Mucosa of rectum (tissue), 2 donors: ENCODE measurements around the gene PPP3CA.
A peak's percentile ranks its signal among the peaks of the same experiment; 100 is the strongest.

ENCODE experiments used
- H3K27ac ChIP-seq, 2 donors: one replicate each; pipeline ENCODE4 v1.7.0; 2013; ENCODE audit warnings: inconsistent platforms in 2 of 2, low read depth in 2 of 2, low read length in 2 of 2
- H3K27me3 ChIP-seq, 2 donors: one replicate each; pipeline ENCODE4 v1.7.0; 2013; ENCODE audit warnings: low read length in 2 of 2; ENCODE audit not compliant: control insufficient read depth in 2 of 2, insufficient read depth in 2 of 2
- H3K36me3 ChIP-seq, 2 donors: one replicate each; pipeline ENCODE4 v1.7.0; 2013; ENCODE audit warnings: low read length in 2 of 2; ENCODE audit not compliant: control insufficient read depth in 2 of 2, insufficient read depth in 2 of 2
- H3K4me1 ChIP-seq, 2 donors: one replicate each; pipeline ENCODE4 v1.7.0; 2013; ENCODE audit warnings: low read length in 2 of 2, mild to moderate bottlenecking in 1 of 2; ENCODE audit not compliant: control insufficient read depth in 2 of 2, insufficient read depth in 2 of 2
- H3K4me3 ChIP-seq, 2 donors: one replicate each; pipeline ENCODE4 v1.7.0; 2013; ENCODE audit warnings: low read length in 2 of 2
- H3K9ac ChIP-seq, 2 donors: one replicate each; pipeline ENCODE4 v1.7.0; 2013; ENCODE audit warnings: low read length in 2 of 2, low read depth in 1 of 2, mild to moderate bottlenecking in 1 of 2
- H3K9me3 ChIP-seq, 2 donors: one replicate each; pipeline ENCODE4 v1.7.0; 2013; ENCODE audit warnings: low read length in 2 of 2; ENCODE audit not compliant: control insufficient read depth in 2 of 2
- donor health status: healthy.
- donor health status: Normal muscosa, but diverticular disease.

The PPP3CA gene

DNA sequence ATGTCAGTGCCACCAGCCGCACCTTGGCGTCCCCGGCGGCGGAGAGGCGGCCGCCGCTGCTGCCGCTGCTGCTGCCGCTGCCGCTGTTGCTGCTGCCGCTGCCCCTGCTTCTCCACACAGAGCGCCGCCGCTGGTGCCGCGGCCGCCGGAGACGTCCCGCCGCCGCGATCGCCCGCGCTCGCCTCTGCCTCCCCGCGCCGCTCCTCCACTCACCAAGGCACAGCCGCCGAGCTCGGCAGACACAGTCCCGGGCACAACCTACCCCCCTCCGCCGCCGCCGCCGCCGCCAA, at the start of gene PPP3CA:
Gene PPP3CA (minus strand): TSS at position 260 of the 290 bp plus-strand sequence.
- Histone ChIP-seq H3K4me1 (peaks cover 7 to 22% of the 10 kb centered on the region in 2 donors), H3K27me3 (no peaks in the 10 kb centered on the region), H3K27ac (peak within 1 kb of the TSS; percentile 97 to 100), H3K36me3 (no peaks in the 10 kb centered on the region), H3K9me3 (no peaks in the 10 kb centered on the region), H3K4me3 (peak within 1 kb of the TSS; percentile 84 to 96), H3K9ac (peak within 1 kb of the TSS; percentile 89 to 91)

DNA sequence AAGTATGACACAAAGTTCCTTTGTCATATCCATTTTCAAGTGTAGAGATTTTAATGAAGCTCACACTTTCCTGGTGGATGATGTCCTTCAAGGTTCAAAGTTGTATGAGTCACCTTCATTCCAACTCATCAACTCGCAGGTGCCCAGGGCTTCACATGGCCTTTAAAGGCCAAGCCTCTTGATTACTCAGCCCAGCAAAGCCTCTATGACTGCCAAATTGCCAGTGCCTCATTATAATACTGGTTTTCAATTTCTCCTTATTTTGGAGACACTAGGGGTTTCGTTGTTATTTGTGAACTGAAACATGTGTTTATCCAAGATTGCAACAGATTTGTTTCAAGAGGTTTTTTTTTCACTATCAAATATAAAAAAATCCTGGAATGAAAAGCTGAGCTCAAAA, 45.9 kb upstream of the PPP3CA start:
- Histone ChIP-seq H3K36me3 (no peaks in the 10 kb centered on the region), H3K4me1 (no peaks in the 10 kb centered on the region), H3K27ac (no peak overlapping the region), H3K4me3 (no peak overlapping the region), H3K27me3 (no peaks in the 10 kb centered on the region), H3K9ac (no peak overlapping the region), H3K9me3 (no peaks in the 10 kb centered on the region)

DNA sequence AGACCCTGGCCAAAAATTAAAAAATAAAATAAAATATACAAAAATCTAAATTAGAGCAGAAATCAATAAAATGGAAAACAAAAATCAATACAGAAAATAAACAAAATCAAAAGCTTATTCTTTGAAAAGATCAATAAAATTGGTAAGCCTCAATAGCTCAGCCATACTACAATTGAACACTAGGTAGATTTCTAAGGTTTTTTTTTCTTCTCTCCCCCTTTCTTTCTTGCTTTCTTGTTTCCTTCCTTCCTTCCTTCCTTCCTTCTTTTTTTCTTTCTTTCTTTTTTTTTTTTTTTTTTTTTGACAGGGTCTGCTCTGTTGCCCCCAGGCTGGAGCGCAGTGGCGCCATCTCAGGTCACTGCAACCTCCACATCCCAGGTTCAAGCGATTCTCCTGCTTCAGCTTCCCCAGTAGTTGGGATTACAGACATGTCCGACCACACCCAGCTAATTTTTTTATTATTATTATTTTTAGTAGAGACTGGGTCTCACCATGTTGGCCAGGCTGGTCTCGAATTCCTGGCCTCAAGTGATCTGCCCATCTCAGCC, 23.4 kb upstream of the PPP3CA start:
- no peak overlapping the region for H3K4me3 ChIP-seq
- H3K27ac ChIP-seq = no peak overlapping the region
- no peaks in the 10 kb centered on the region for H3K9me3 ChIP-seq
- no peaks in the 10 kb centered on the region for H3K36me3 ChIP-seq
- no peaks in the 10 kb centered on the region for H3K4me1 ChIP-seq
- no peaks in the 10 kb centered on the region for H3K27me3 ChIP-seq
- H3K9ac ChIP-seq = no peak overlapping the region

DNA sequence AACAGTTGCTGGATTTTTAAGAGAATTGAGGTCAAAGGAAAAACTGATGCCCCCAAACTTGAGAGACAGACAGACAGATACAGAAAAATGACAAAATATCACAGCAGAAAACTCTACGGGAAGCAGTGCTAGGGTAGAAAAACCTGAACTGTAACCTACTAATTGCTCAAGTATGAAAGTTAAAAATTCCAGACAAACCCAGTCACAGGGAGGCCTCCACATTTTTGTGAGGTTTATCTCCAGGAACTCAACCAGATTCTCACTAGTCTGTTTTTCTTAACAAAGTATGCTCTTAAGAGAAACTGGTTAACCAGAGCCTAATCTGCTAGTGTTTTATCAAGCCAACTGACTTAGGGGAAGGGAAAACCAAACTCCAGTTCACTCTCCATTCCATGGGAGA, 19.9 kb upstream of the PPP3CA start:
- Histone ChIP-seq H3K4me1 (no peaks in the 10 kb centered on the region), H3K27me3 (no peaks in the 10 kb centered on the region), H3K4me3 (no peak overlapping the region), H3K36me3 (no peaks in the 10 kb centered on the region), H3K9me3 (no peaks in the 10 kb centered on the region), H3K27ac (no peak overlapping the region), H3K9ac (no peak overlapping the region)

DNA sequence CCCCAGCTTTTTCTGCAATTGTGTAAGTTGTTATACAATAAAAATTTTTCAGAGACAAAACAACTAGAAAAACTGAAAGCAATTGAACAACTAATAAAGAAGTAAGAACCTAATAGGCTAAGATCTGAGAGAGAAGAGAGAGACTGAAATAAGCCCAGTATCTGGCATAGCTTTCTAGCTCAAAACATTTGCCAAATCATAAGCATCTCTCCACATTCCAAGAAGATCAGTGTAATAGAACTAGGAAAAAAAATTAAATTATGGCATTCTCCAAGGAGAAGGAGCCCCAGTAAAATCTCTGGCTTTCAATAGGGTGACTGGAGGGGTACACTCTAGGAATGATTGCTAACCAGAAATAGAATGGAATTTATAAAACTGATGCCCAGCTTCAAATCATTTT, 19.0 kb upstream of the PPP3CA start:
- no peak overlapping the region for H3K4me3 ChIP-seq
- H3K9me3 ChIP-seq = no peaks in the 10 kb centered on the region
- no peaks in the 10 kb centered on the region for H3K27me3 ChIP-seq
- H3K27ac ChIP-seq = no peak overlapping the region
- no peak overlapping the region for H3K9ac ChIP-seq
- no peaks in the 10 kb centered on the region for H3K36me3 ChIP-seq
- H3K4me1 ChIP-seq = no peaks in the 10 kb centered on the region

DNA sequence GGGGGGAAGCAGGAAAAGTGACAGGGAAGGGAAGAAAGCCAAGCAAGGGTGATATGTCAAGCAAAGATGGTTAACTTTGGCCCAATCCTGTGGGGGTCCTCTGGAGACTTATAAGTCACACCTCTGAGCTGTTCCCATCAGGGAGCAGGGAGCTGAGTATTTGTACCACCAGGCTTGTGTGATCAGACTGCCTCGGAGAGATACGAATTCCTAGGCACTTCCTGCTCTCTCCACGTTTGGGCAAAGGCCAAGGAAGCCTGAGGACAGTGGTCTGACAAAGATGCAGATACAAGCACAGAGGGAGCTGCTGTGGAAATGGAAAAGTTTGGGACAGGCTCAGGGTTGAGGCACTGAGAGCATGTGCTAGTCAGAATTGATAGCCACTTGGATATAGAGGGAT, 10.4 kb upstream of the PPP3CA start:
- no peak overlapping the region for H3K4me3 ChIP-seq
- no peak overlapping the region for H3K9ac ChIP-seq
- no peaks in the 10 kb centered on the region for H3K27me3 ChIP-seq
- H3K36me3 ChIP-seq = no peaks in the 10 kb centered on the region
- H3K27ac ChIP-seq = no peak overlapping the region
- peaks cover 0 to 8% of the 10 kb centered on the region in 2 donors for H3K4me1 ChIP-seq
- no peaks in the 10 kb centered on the region for H3K9me3 ChIP-seq

DNA sequence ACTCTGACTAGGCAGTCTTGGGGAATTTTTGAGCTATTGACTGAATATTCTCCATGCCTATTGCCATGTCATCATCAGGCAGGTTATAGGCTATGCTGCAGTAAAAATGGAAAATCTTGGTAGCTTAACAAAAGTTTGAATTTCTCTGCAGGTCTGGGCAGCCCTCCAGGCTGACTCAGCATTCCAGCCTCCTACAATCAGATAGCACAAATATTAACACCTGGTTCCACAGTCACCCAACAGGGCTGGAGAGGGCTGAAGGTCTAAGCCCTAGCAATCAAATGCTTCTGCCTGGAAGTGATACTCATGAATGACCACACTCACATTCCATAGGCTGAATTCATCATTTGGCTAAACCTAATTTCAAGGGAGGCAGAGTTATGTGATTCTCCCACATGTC, 9.6 kb upstream of the PPP3CA start:
- Histone ChIP-seq H3K9me3 (no peaks in the 10 kb centered on the region), H3K36me3 (no peaks in the 10 kb centered on the region), H3K9ac (no peak overlapping the region), H3K27ac (no peak overlapping the region), H3K4me3 (no peak overlapping the region), H3K4me1 (peaks cover 0 to 8% of the 10 kb centered on the region in 2 donors), H3K27me3 (no peaks in the 10 kb centered on the region)

DNA sequence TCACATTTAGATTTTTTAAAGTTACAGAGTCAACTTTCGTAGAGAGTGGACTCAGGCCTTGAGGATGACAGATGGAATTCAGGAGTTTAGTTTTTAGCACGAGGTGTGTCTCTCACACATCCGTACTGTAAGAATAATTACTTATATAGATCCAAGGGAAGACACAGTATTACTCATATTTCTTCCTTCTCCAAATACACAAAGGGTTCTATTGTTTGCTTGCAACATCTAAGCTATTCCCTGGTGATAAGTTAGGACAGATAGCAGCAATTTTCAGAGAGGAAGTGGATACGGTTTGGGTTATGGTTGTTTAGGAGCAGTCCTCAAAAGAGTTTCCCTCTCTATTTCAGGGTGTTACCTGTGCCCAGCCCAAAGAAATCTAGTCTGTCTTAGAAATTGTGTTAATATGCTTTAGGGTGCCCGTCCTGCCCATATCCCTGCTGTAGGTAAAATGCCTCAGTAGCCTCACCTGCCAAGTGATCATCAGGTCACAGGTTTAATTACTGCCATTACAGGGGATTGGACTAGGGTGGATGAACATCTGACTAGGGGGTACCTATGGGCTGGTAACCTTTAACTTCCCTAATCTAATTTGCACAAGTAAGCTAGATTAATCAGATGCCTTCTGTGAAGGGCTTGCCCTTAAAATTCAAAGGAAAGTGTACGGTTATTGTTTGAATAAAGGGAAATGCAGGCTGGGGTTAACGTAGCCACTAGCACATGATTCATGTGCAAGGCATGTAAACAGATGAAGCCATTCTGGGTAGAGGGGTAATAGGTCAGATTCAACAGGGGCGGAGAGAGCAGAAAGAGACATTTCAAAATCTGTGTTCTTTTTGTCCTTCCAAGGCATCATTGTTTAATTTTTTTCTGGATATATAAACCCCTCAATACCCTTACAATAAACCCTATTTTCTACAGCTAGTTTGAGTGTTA, 8.7 kb upstream of the PPP3CA start:
- no peak overlapping the region for H3K4me3 ChIP-seq
- H3K36me3 ChIP-seq = no peaks in the 10 kb centered on the region
- peaks cover 0 to 8% of the 10 kb centered on the region in 2 donors for H3K4me1 ChIP-seq
- H3K27ac ChIP-seq = no peak overlapping the region
- no peaks in the 10 kb centered on the region for H3K27me3 ChIP-seq
- no peak overlapping the region for H3K9ac ChIP-seq
- H3K9me3 ChIP-seq = no peaks in the 10 kb centered on the region

DNA sequence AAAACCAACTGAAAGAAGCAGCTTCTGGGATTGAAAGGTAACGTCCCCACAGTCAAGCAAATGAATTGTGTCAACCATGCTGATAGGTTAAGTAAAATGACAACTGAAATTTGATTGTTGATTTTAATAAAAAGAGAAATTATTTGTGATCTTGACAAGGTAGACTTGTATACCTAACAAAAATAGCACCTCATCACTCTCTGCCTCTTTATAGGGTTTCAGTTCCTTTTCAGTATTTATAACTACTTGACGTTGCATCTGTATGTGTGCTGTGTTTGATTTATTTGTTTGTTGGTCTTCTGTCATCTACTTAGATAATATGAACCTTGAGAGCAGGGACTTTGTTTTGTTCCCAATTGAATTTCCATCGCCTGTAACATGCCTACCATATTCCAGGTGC, 7.9 kb upstream of the PPP3CA start:
- H3K4me3 ChIP-seq = no peak overlapping the region
- H3K9ac ChIP-seq = no peak overlapping the region
- H3K4me1 ChIP-seq = peaks cover 0 to 9% of the 10 kb centered on the region in 2 donors
- H3K27me3 ChIP-seq = no peaks in the 10 kb centered on the region
- no peaks in the 10 kb centered on the region for H3K9me3 ChIP-seq
- H3K36me3 ChIP-seq = no peaks in the 10 kb centered on the region
- H3K27ac ChIP-seq = no peak overlapping the region

DNA sequence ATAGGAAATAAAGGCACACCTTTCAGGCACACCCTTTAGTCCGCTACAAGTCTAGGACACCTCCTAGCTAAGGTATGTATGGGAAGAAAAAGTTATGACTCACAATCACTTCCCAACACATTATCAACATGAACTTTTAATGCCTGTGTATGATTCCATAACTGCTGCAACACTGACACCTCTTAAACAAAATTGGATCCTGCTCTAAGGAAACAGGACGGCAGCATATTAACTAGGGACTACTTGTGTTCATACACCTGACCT, 2.4 kb upstream of the PPP3CA start:
- no peak overlapping the region for H3K9ac ChIP-seq
- H3K36me3 ChIP-seq = no peaks in the 10 kb centered on the region
- peaks cover 7 to 22% of the 10 kb centered on the region in 2 donors for H3K4me1 ChIP-seq
- no peak overlapping the region for H3K4me3 ChIP-seq
- H3K27ac ChIP-seq = peak overlapping the region in 1 of 2 donors; percentile 0
- H3K9me3 ChIP-seq = no peaks in the 10 kb centered on the region
- no peaks in the 10 kb centered on the region for H3K27me3 ChIP-seq
